Neuron (in vitro differentiated cells): ENCODE measurements around the gene OLA1.

ENCODE experiments used
- H2AFZ ChIP-seq: one replicate; pipeline ENCODE4 v1.6.1; 2013; ENCODE audit warnings: low read depth, mild to moderate bottlenecking, inconsistent platforms, low read length, moderate library complexity
- H3K27me3 ChIP-seq: one replicate; pipeline ENCODE4 v1.6.1; 2013; ENCODE audit warnings: low read length; ENCODE audit not compliant: insufficient read depth
- H3K36me3 ChIP-seq: one replicate; pipeline ENCODE4 v1.6.1; 2013; ENCODE audit warnings: low read length; ENCODE audit not compliant: insufficient read depth
- H3K4me1 ChIP-seq: one replicate; pipeline ENCODE4 v1.6.1; 2013; ENCODE audit warnings: low read length; ENCODE audit not compliant: insufficient read depth
- H3K4me3 ChIP-seq: 2 replicates; pipeline ENCODE4 v1.5.1; 2013; ENCODE audit warnings: mild to moderate bottlenecking, low read length, moderate library complexity
- H3K9me3 ChIP-seq: one replicate; pipeline ENCODE4 v1.6.1; 2013; ENCODE audit warnings: low read length

Gene OLA1

GRCh38 chr2:174218773-174219172, 29.6 kb downstream of the OLA1 start:
- H2AFZ ChIP-seq = no peak overlapping the region
- H3K4me1 ChIP-seq = no peaks in the 10 kb centered on the region
- no peaks in the 10 kb centered on the region for H3K27me3 ChIP-seq
- no peaks in the 10 kb centered on the region for H3K9me3 ChIP-seq
- H3K36me3 ChIP-seq = peaks cover 26% of the 10 kb centered on the region
- no peak overlapping the region for H3K4me3 ChIP-seq

GRCh38 chr2:174217869-174218268, 30.5 kb downstream of the OLA1 start:
- Histone ChIP-seq H3K36me3 (peaks cover 24% of the 10 kb centered on the region), H3K4me3 (no peak overlapping the region), H3K9me3 (no peaks in the 10 kb centered on the region), H2AFZ (no peak overlapping the region), H3K27me3 (no peaks in the 10 kb centered on the region), H3K4me1 (no peaks in the 10 kb centered on the region)

GRCh38 chr2:174211954-174212353, 36.4 kb downstream of the OLA1 start:
- H2AFZ ChIP-seq = no peak overlapping the region
- no peak overlapping the region for H3K4me3 ChIP-seq
- H3K4me1 ChIP-seq = no peaks in the 10 kb centered on the region
- H3K9me3 ChIP-seq = no peaks in the 10 kb centered on the region
- H3K27me3 ChIP-seq = no peaks in the 10 kb centered on the region
- H3K36me3 ChIP-seq = no peaks in the 10 kb centered on the region

GRCh38 chr2:174210862-174211261, 37.5 kb downstream of the OLA1 start:
- Histone ChIP-seq H3K4me1 (no peaks in the 10 kb centered on the region), H2AFZ (no peak overlapping the region), H3K27me3 (no peaks in the 10 kb centered on the region), H3K9me3 (no peaks in the 10 kb centered on the region), H3K4me3 (no peak overlapping the region), H3K36me3 (no peaks in the 10 kb centered on the region)

- Histone ChIP-seq H3K9me3 (no peaks in the 10 kb centered on the region), H3K4me1 (no peaks in the 10 kb centered on the region), H3K4me3 (no peak overlapping the region), H3K36me3 (no peaks in the 10 kb centered on the region), H3K27me3 (no peaks in the 10 kb centered on the region), H2AFZ (no peak overlapping the region)
Measured at GRCh38 chr2:174209325-174209724, 39.0 kb downstream of the OLA1 start.

- Histone ChIP-seq H3K9me3 (no peaks in the 10 kb centered on the region), H3K27me3 (no peaks in the 10 kb centered on the region), H3K36me3 (no peaks in the 10 kb centered on the region), H3K4me3 (no peak overlapping the region), H2AFZ (no peak overlapping the region), H3K4me1 (no peaks in the 10 kb centered on the region)
Measured at GRCh38 chr2:174208026-174208425, 40.3 kb downstream of the OLA1 start.

GRCh38 chr2:174205562-174205961, 42.8 kb downstream of the OLA1 start:
- H3K4me1 ChIP-seq = no peaks in the 10 kb centered on the region
- H3K4me3 ChIP-seq = no peak overlapping the region
- H3K36me3 ChIP-seq = no peaks in the 10 kb centered on the region
- no peaks in the 10 kb centered on the region for H3K9me3 ChIP-seq
- H2AFZ ChIP-seq = no peak overlapping the region
- H3K27me3 ChIP-seq = no peaks in the 10 kb centered on the region

- Histone ChIP-seq H3K9me3 (no peaks in the 10 kb centered on the region), H3K4me3 (no peak overlapping the region), H3K27me3 (no peaks in the 10 kb centered on the region), H3K4me1 (peaks cover 7% of the 10 kb centered on the region), H3K36me3 (no peaks in the 10 kb centered on the region), H2AFZ (no peak overlapping the region)
Measured at GRCh38 chr2:174202188-174202587, 46.1 kb downstream of the OLA1 start.

- Histone ChIP-seq H3K27me3 (no peaks in the 10 kb centered on the region), H3K9me3 (peaks cover 3% of the 10 kb centered on the region), H3K4me3 (no peak overlapping the region), H3K36me3 (no peaks in the 10 kb centered on the region), H3K4me1 (peaks cover 11% of the 10 kb centered on the region), H2AFZ (no peak overlapping the region)
Measured at GRCh38 chr2:174198846-174199564, 49.3 kb downstream of the OLA1 start.

GRCh38 chr2:174195253-174195652, 53.1 kb downstream of the OLA1 start:
- no peak overlapping the region for H3K4me3 ChIP-seq
- no peaks in the 10 kb centered on the region for H3K27me3 ChIP-seq
- no peaks in the 10 kb centered on the region for H3K36me3 ChIP-seq
- no peak overlapping the region for H2AFZ ChIP-seq
- peaks cover 11% of the 10 kb centered on the region for H3K4me1 ChIP-seq
- H3K9me3 ChIP-seq = peaks cover 5% of the 10 kb centered on the region

GRCh38 chr2:174193737-174194136, 54.6 kb downstream of the OLA1 start:
- H3K27me3 ChIP-seq = no peaks in the 10 kb centered on the region

GRCh38 chr2:174192664-174193063, 55.7 kb downstream of the OLA1 start:
- Histone ChIP-seq H3K4me3 (no peak overlapping the region), H2AFZ (no peak overlapping the region), H3K9me3 (peaks cover 5% of the 10 kb centered on the region), H3K27me3 (no peaks in the 10 kb centered on the region), H3K36me3 (peaks cover 4% of the 10 kb centered on the region), H3K4me1 (peaks cover 9% of the 10 kb centered on the region)

More at GRCh38 chr2:174193737-174194136, 54.6 kb downstream of the OLA1 start:
- Histone ChIP-seq H3K4me3 (no peak overlapping the region), H3K36me3 (no peaks in the 10 kb centered on the region), H3K4me1 (peaks cover 9% of the 10 kb centered on the region), H3K9me3 (peaks cover 5% of the 10 kb centered on the region), H2AFZ (no peak overlapping the region)

- Histone ChIP-seq H3K27me3 (no peaks in the 10 kb centered on the region), H3K4me1 (peaks cover 2% of the 10 kb centered on the region), H3K36me3 (peaks cover 7% of the 10 kb centered on the region), H3K9me3 (peaks cover 5% of the 10 kb centered on the region), H2AFZ (no peak overlapping the region), H3K4me3 (no peak overlapping the region)
Measured at GRCh38 chr2:174191342-174192074, 56.8 kb downstream of the OLA1 start.
